Glomerular visceral epithelial cell (primary cell): Measurements from ENCODE around the gene EPHB2.
A peak's percentile ranks its signal among the peaks of the same experiment; 100 is the strongest.

Experiments
- DNase-seq: peaks from one replicate; pipeline ENCODE4 v3.0.0-alpha.2; 2016; ENCODE audit errors: extremely low spot score

EPHB2 gene

DNA sequence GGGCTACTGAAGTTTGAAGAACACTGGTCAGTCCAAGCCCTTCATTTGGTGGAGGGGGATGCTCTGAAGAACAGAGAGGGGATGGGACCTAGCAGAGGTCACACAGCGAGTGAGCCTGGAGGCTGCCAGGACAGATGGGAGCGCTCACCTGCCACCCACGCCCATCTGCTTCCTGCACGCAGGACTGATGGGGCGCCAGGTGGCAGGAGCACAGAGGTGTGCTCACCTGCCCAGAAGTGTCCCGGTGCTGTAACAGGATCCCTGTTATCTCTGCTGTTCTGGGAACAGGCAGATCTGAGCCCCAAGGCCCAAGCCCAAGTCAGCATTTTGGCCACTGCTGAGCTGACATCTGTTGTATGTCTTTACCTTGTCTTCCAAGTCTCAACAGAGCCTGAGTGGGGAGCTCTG, 40.5 kb downstream of the EPHB2 start:
- no peak for DNase-seq

DNA sequence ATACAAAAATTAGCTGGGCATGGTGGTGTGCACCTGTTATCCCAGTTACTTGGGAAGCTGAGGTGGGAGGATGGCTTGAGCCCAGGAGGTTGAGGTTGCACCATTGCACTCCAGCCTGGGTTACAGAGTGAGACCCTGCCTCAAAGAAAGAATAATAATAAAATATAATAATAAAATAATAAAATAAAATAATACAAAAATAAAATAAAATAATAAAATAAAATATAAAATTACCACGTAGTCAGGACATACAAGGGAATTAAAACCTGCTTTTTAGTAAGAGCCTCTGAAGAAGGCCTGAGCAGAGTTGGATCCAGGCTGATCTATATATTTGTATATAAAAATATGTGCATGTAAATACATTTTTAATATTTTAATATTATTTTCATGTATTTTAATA, 41.7 kb downstream of the EPHB2 start:
- DNase-seq: no peak

DNA sequence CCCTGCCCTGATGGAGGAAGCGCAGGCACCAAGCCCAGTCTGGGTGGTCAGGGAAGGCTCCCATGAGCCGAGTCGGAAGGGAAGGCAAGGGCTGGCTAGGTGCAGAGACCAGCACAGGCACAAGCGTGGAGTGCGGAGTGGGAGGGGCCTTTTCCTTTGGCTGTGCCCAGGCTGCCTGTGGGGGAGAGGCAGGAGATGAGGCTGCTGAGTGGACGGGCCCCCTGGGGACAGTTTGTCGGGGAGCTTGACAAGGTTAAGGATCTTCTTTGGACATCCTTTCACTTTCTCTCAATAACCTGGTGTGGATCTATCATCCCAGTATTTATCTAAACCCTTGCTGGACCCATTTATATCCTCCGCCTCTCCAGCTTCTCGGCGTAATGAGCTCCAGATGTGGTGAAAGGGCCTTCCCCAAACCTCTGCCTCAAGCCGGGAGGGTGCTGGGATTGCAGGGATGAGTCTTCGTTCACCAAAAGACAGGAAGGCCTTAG, 42.9 kb downstream of the EPHB2 start:
- DNase-seq: no peak

DNA sequence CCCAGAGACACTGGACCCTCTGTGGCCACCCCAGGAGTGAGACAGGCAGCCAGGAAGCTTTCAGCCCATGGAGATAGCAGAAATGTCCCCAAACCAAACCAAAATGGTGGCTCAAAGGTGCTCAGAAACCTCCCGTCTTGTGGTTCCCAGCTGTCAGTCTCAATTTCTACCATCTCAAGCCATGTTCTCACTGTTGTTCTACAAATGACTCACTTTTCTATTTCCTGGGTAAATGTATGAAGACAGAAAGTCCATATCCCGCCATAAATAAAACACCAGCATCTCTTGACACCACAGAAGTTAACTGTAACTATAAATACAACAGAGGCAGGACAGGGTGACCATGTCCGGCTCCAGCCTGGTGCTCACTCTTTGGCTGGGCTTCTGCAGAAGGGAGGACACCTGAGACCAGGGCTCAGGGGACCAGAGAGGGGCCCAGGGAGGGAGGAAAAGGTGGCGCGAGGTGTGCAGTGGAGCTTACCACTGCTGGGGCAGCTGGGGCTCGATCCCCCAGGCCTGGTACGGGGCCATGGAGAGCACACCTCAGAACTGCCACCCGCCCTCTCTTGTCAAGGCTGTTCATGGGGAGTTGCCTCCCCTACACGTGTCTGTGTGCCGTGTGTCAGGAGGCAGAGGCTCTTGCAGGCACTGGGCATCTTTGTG, 43.6 kb downstream of the EPHB2 start:
- no peak for DNase-seq

DNA sequence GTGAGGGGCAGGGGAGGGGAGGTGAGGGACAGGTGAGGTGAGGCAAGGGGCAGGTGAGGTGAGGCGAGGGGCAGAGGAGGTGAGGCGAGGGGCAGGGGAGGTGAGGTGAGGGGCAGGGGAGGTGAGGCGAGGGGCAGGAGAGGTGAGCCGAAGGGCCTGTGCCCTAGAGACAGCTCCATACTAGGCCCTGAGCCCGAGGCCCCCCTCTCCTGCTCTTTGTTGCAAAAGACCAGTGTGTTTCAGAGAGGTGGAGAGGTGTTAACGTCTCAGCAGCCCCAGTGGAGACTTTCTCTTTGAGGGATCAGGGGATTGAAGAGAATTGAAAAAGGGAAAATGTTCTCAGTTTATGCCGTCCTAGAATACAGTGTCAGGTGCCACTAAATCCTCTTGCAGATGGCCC, 44.2 kb downstream of the EPHB2 start:
- DNase-seq: no peak

DNA sequence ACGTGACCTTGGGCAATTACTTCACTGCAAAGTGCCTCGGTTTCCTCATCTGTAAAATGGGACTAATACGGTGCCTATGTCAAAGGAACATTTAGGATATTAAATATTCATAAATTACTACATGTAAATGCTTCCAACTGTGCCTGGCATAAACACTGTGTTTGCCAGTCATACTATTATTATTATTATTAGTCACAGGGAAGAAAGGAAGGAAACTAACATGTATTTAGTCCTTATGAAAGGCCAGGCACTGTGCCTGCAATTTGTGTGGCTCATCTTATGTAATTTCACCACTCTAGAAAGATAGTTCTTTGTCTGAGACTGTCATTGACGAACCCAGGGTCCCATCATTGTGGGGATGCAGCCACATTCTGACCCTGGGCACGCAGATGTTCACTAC, 45.0 kb downstream of the EPHB2 start:
- DNase-seq: no peak

DNA sequence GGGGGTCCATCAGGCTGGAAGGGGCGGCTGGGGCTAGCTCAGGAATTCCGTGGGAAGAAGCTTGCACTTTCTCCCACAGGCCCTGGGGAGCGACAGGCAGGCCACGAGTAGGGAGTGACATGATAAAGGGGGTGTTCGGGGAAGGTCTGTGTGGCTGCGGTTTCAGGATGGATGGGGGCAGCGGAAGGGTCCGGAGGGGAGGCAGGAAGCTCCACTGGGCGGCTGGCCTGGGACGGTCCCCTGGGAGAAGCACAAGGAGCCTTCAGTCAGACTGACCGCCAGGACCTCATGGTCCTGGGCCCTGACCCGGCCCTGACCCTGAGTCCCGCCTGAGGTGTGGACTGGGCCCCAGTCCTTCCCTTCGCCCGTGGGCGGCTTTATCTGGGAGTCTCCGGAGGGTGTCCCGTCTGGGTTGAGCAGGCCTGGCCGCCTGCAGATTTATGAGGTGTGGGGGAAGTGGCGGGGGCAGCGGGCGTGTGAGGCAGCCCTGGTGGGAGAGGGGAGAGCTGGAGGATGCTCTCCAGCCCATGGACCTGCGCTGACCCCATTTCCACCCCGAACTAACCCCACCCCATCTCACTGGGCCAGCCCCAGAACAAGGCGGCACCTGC, 45.6 kb downstream of the EPHB2 start:
- no peak for DNase-seq

DNA sequence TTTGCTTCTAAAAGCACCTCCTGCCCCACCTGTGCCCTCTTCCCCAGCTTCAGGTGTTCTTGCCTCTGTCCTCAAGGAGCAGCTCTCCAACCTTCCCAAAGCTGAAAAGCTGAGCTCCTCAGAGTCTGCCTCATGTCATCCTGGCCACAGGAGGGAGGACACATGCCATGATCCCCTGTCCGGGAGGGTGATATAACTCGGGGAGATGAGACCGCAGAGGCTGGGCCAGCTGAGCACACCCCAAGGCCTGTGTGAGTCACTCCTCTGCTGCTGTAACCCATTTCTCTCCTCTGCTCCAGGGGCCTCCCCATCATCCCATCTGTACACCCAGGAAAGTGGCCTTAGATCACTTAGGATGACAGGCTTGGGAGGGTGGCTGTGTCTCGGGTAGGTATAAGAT, 49.8 kb downstream of the EPHB2 start:
- DNase-seq: peak; percentile 66

DNA sequence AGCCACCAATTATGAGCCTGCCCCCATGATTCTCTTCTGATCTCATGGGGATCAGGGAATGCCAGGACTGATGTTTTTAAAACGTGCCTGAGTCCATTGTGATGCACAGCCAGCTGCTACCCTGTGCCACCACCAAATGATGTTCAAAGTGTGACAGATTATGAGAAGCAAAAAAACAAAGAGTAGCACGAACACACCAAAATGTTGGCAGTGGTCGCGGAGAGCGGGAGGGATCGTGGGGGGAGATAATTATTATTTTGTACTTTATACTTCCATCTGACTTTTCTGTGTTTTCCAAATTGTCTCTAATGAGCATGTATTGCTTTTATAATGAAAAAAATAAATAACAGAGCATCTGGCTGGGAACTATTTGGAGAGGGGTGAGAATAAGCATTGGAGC, 50.5 kb downstream of the EPHB2 start:
- DNase-seq: no peak

DNA sequence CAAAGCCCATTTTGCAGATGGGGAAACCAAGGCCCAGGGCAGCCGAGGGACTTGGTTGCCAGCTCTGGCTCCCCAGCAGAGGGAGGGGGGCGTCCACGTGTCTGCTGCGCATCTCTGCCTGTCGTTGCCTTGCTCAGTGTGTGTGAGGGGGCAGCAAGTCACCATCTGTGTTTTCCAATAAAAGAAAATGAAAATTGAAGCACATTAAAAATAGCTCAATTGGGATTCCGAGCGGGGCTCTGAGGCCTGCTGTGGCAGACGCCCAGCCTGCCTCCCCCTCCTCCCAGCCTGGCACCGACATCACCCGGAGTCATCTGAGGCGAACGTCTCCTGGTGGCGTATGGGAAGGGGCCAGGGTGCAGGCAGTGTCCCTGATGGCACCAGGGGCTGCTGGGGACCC, 51.2 kb downstream of the EPHB2 start:
- DNase-seq: no peak

DNA sequence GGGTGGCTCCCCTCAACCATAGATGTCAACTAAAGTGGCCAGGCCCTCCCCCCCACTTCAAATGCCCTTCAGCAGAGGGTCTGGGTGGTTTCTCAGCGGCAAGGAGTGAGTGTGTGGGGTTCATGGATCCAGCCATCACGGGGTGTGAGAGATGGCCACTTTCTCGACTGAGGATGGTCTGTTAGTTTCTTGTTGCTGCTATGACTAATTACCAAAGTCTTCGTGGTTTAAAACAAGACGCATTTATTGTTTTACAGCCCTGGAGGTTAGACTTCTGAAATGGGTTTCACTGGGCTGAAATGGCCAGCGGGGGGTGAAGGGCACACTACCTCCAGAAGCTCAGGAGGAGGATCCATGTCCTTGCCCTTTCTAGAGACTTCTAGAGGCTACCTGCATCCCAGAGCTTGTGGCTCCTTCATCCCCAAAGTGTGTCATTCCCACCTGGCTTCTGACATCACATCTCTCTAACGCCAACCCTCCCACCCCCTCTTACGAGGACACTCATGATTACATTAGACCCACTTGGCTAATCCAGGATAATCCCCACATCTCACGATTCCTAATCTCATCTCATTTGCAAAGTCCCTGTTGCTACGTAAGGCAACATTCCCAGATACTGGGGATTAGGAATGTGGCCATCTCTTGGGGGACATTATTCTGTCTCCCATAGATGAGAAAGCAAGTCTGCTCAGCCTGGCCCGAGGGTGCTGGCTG, 53.0 kb downstream of the EPHB2 start:
- peak; percentile 33 for DNase-seq

DNA sequence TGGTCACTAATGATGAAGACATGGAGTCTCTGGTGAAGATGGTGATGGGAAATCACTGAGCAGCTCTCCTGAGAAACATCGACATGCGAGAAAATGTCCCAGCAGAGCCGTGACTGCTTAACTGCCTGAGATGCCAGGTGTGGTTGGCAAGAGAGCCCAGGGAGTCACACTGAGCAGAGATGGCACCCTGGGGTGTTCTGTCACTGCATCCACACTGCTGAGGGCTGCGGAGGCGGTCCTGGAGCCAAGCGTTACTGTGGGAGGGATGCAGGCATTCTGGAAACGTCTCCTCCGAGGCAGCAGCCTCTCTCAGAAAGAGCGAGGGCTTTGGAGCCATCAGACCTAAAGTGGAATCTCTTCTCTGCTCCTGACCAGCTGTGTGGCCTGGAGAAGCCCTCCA, 57.2 kb downstream of the EPHB2 start:
- DNase-seq: no peak

DNA sequence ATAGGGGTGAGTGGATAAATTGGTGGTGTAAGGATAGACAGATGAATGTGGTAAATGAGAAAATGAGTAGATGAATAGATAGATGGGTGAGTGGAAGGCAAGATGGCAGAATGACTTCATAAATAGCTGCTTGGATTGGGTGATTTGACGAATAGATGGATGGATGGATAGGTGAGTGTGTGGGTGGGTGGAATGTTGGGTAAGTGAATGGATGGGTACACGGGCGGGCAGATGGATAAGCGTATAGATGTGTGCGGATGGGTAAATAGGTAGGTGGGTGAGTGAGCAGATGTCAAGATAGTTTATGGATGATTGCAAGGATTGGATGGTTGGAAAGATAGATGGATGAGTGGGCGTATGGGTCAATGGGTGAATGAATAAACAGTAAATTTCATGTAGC, 59.3 kb downstream of the EPHB2 start:
- no peak for DNase-seq

DNA sequence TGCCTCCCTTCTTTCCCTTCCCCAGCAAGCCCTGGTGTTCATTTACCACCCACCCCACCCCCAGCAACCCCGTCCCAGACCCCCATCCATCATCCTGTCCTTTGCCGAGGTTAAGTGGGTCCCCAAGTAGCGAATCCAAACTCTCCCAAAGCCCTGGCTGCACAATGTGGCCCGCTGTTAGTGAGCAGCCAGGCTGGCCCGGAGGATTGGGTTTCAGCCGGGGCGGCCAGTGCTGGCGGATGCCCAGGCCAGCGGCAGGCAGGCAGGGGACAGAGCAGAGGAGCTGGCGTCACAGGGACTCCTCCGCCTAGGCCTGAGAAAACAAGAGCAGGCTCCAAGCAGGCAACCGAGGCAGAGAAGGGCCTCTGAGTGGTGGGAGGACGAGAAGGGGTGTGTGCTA, 61.4 kb downstream of the EPHB2 start:
- no peak for DNase-seq

DNA sequence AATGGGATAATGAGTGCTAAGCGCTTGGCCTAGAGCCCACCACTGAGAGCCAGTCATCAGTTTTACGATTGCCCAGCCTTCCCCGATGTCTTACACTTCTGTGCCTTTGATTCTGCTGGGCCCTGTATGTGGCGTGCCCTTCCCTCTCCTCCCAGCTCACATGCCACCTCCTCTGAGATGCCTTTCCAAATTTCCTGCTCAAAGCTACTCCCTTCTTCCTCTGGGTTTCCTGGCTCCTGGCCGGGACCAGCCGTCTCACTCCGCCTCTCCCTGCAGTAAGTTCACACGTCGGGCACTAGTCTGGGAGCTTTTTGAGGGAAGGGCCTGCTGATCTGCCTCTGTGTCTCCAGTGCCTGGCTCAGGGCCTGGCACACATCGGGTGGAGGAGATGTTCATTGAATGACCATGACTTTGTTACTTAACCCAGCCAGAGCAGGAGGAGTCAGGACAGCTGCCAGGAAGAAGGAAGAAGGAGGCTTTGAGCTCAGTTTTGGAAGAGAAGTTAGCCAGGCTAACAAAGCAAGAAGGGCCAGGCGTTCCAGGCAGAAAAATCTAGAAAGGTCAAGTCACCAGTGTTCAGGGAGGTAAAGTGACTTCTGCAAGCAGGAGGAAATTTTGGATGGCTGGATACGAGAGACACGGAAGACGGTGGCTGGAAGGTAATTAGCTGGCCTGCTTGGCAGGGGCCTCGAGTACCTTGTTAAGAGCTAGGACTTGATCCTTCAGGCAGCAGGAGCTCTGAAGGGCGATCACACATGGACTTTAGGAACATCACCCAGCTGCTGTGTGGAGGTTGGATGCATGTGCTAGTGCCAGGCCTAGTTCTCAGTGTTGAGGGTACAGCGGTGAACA, 63.6 kb downstream of the EPHB2 start:
- no peak for DNase-seq

DNA sequence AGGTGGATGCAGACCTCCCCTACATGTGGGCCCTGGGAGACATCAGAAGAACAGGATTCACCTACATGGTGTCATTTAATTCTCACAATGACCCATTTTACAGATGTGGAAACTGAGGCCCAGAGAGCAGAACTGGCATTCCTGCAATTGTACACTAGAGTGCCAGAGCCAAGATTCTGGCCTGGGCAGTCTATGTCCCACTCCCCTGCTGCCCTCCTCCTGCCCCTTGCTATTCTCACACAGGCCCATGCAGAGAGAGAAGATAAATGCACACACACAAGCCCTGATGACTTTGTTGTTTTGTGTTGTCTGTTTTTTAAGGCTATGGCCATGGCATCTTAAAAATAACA, 64.2 kb downstream of the EPHB2 start:
- no peak for DNase-seq

DNA sequence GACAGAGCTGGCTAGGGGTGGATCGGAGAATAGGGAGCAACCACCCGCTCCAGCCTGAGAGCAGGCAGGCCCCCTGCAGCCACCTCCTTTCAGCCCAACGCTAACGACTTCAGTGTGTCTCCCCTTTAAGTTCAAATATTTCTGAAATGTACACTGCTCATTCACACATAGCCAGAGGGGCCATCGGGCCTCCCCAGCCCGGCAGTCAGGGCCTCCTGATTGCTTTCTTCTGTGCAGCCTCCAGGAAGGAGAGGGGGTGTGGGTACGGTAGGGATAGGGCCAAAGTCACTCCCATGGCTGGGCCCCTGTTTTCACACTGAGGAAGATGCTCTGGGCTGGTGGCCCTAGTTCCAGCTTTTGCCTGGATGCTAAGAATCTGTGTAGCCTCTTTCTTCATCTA, 64.8 kb downstream of the EPHB2 start:
- no peak for DNase-seq

DNA sequence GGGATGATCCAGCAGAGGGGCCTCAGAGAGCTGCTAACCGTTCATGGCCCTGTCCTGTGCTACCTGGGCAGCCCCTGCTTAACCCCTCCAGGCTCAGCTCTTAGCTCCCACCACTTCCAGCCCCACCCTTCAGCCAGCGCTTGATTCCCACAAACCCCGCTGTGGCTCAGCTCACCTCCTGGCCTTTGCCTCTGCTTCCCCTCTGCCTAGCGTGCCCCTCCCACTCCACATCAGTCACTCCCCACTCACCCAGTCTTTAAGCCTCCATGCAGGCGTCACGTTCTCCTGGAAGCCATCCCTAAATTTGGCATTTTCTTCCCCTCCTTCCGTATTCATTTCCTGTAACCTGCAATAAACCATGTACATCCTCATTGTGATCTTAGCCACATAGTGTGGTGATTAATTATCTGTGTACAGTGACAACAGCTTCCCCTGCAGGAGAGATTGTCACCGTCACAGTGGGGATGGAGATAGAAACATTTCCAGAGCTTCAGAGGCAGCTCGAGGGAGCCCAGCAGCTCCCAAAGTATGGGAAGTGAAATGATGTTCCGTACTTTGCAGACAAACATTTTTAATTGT, 65.5 kb downstream of the EPHB2 start:
- no peak for DNase-seq

DNA sequence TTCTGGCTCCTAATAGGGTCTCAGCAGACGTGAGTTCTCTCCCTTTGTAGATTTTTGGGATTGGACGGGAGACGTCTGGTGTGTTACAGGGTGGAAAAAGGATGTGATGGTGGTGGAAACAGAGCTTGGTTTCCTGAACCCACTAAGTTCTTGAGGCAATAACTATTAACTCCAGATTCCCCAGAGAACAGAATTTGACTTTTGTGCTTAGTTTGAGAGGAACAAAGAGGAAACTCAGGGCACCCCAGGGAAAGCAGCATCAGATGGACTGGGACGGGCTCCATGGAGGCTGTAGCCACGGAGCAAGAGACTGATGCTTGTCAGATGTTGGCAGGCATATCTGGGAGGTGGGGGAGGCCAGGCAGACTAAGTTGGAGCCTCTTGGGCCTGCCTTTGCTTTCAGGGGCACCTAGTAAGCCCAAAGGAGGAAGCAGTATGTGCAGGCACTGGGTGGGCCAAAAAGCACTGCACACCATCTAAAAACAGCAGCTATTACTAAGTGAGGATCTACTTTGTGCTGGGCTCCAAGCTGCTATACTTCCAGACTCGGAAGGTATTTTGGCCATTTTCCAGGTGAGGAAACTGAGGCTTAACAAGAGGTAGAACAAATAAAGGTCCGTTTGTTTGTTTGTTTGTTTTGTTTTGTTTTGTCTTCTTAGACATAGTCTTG, 66.9 kb downstream of the EPHB2 start:
- DNase-seq: no peak

DNA sequence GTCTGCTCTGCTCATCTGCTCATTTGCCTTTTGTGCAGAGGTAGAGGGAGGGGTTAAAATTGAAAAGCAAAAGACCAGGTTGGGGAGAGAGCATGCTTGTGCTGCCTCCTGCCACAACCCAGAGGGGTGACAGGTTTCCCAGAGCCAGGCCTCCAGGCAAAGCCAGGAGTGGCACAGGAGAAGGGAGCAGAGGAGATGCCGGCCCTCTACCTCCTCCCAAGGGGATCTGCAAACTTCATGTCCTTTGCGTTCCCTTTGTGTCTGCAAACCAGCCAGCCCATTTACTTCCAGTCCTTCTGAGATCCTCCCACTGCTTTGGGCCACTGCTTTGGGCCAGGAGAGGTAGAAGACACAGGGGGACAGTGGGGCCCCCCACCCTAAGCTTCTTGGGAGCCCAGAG, 67.8 kb downstream of the EPHB2 start:
- DNase-seq: no peak

DNA sequence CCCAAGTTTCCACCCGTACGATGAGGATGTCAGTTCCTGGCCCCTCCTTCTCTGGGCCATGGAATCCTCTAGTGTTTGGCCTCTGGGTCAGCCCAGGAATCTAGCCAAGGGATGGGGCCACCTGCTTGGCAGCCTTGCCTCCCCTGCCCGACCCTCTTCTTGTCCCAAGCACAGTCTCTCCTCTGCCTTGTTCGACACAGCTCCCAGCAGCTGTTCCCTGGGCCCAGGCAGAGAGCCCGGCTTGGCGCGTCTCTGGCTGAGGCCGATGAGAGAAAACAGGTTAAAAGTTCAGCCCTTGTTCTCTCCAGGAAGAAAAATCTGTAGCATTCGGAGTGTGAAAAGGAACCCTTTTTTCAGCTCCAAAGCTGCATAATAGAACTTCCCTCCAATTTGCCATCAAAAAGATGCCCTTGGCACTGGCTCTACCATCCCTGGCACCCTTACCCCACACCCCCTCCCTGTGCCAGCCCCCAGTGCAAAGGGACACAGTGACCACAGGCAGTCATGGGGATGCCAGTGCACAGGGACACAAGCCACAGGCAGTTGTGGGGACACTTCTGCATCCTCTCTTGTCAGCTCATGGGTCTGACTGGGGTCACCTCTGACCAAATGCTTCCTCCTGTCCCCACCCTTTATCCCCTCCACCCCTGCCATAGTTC, 68.4 kb downstream of the EPHB2 start:
- no peak for DNase-seq
